Thyroid gland (tissue), 4 donors: ENCODE results near the gene KCNMA1. TPM values are rescaled to one million over a fixed set of nuclear protein-coding genes. Genes with fewer than 3 reads are reported as not detected.

Experiments used
- DNase-seq, 2 donors: peaks; one replicate each; pipeline ENCODE4 v3.0.0-alpha.2; 2019
- H3K27ac ChIP-seq, 3 donors: fragments of 200-600 bp; sonication (generic); 1 replicate in 2 of 3; 2 replicates in 1 of 3; pipeline ENCODE4 v1.5.1; 2016 to 2019; ENCODE audit warnings: mild to moderate bottlenecking in 1 of 3, moderate library complexity in 1 of 3
- H3K27me3 ChIP-seq: fragments of 200-600 bp; sonication (generic); one replicate; pipeline ENCODE4 v1.5.1; 2019
- H3K36me3 ChIP-seq, 2 donors: fragments of 200-600 bp; sonication (generic); one replicate each; pipeline ENCODE4 v1.5.1; 2016 to 2019
- H3K4me1 ChIP-seq, 2 donors: fragments of 200-600 bp; sonication (generic); one replicate each; pipeline ENCODE4 v1.5.1; 2017 to 2019
- H3K4me3 ChIP-seq, 3 donors: fragments of 200-600 bp; sonication (generic); replicated peaks in 1 of 3; 1 replicate in 2 of 3; 2 replicates in 1 of 3; pipeline ENCODE4 v1.5.1; 2016; ENCODE audit warnings: mild to moderate bottlenecking in 1 of 3
- H3K9me3 ChIP-seq: fragments of 200-600 bp; sonication (generic); one replicate; pipeline ENCODE4 v1.5.1; 2017
- CTCF ChIP-seq, 6 experiments: fragments of 200-600 bp in 3 of 6; fragments of 450-650 bp in 3 of 6; sonication (generic) in 3 of 6; IDR thresholded peaks; one replicate each; pipeline ENCODE4 v1.5.1; 2016 to 2019; ENCODE audit warnings: antibody characterized with exemption in 6 of 6, mild to moderate bottlenecking in 2 of 6, inconsistent platforms in 1 of 6, moderate library complexity in 1 of 6
- POLR2A ChIP-seq, 2 donors: fragments of 450-650 bp; IDR thresholded peaks; one replicate each; pipeline ENCODE4 v1.6.1; 2017; ENCODE audit warnings: antibody characterized with exemption in 2 of 2, mild to moderate bottlenecking in 2 of 2, moderate library complexity in 1 of 2
- WGBS, 2 donors: methylation state at CpG; one replicate each; pipeline ENCODE4 v1.1.5; 2017; 5-methylcytosine and 5-hydroxymethylcytosine counted together
- intact Hi-C: fragments of 100-400 bp; cut with DNase I; formaldehyde crosslinking; loops from one replicate; pipeline ENCODE4 v1.15.1; 2023
- total RNA-seq, 4 donors: library from RNA; depleted of rRNA; stranded (reverse); fragments of >200 nt; gene quantifications; one replicate each; pipeline ENCODE4 v1.2.3, GENCODE V29; 2016

Gene KCNMA1
- total RNA-seq, 4 donors from 2014 or later, result 2.5 to 5.1 (median 3.6) TPM

GRCh38 chr10:77118603-77119282 is 518.9 kb downstream of the KCNMA1 start:
- H3K4me3 ChIP-seq, result no peak overlapping the region
- DNase-seq, result no peak
- H3K27ac ChIP-seq, result no peak overlapping the region
- intact Hi-C loops, result loop anchor here (10.0 kb wide), 1 partner anchor 84 kb away; no protein-coding TSS in a partner anchor
- no peaks in the 10 kb centered on the region for H3K9me3 ChIP-seq
- WGBS, 2 donors, result 80 to 86% methylated on average over 8 of the region's 8 CpGs
- no peak for TF ChIP-seq CTCF (IDR thresholded peaks at IDR 0.05)
- TF ChIP-seq POLR2A (IDR thresholded peaks at IDR 0.05), result no peak
- H3K27me3 ChIP-seq, result no peaks in the 10 kb centered on the region
- H3K36me3 ChIP-seq, result no peaks in the 10 kb centered on the region
- H3K4me1 ChIP-seq, result no peaks in the 10 kb centered on the region

- Histone ChIP-seq H3K27me3 (no peaks in the 10 kb centered on the region), H3K4me3 (no peak overlapping the region), H3K36me3 (no peaks in the 10 kb centered on the region), H3K27ac (no peak overlapping the region), H3K4me1 (no peaks in the 10 kb centered on the region), H3K9me3 (no peaks in the 10 kb centered on the region)
- TF ChIP-seq CTCF (IDR thresholded peaks at IDR 0.05), result no peak
- TF ChIP-seq POLR2A (IDR thresholded peaks at IDR 0.05), result no peak
- intact Hi-C loops, result loop anchor here (10.0 kb wide), 1 partner anchor 83 kb away; no protein-coding TSS in a partner anchor
- no peak for DNase-seq
- WGBS, 2 donors, result 86 to 98% methylated on average over 2 of the region's 2 CpGs
Observed at GRCh38 chr10:77117501-77117900, 520.1 kb downstream of the KCNMA1 start.

- Histone ChIP-seq H3K36me3 (no peaks in the 10 kb centered on the region), H3K27ac (no peak overlapping the region), H3K4me3 (no peak overlapping the region), H3K9me3 (no peaks in the 10 kb centered on the region), H3K4me1 (peaks cover 0 to under 1% of the 10 kb centered on the region in 2 donors), H3K27me3 (no peaks in the 10 kb centered on the region)
- intact Hi-C loops, result loop anchor here (10.0 kb wide), 1 partner anchor 82 kb away; no protein-coding TSS in a partner anchor
- WGBS, 2 donors, result 89 to 90% methylated on average over 2 of the region's 2 CpGs
- no peak for DNase-seq
- TF ChIP-seq CTCF (IDR thresholded peaks at IDR 0.05), result no peak
- TF ChIP-seq POLR2A (IDR thresholded peaks at IDR 0.05), result no peak
Observed at GRCh38 chr10:77116904-77117303, 520.7 kb downstream of the KCNMA1 start.

GRCh38 chr10:77114181-77114821 is 523.3 kb downstream of the KCNMA1 start:
- intact Hi-C loops, result loop anchor here (10.0 kb wide), 1 partner anchor 80 kb away; no protein-coding TSS in a partner anchor
- TF ChIP-seq CTCF (IDR thresholded peaks at IDR 0.05) (no peak), POLR2A (IDR thresholded peaks at IDR 0.05) (no peak)

More at GRCh38 chr10:77114181-77114821, 523.3 kb downstream of the KCNMA1 start:
- no peak for DNase-seq
- no peaks in the 10 kb centered on the region for H3K27me3 ChIP-seq
- no peak overlapping the region for H3K4me3 ChIP-seq
- 60 to 71% methylated on average over 4 of the region's 4 CpGs for WGBS, 2 donors
- H3K36me3 ChIP-seq, result no peaks in the 10 kb centered on the region
- H3K4me1 ChIP-seq, result peaks cover 0 to 5% of the 10 kb centered on the region in 2 donors
- H3K27ac ChIP-seq, result no peak overlapping the region
- no peaks in the 10 kb centered on the region for H3K9me3 ChIP-seq
